Myocyte (in vitro differentiated cells): ENCODE results near the gene XG. TPM values are rescaled to one million over a fixed set of nuclear protein-coding genes. Genes with fewer than 3 reads are reported as not detected.
"Not testable (repeated sequence)": the region's sequence is repeated elsewhere in the genome, so short reads cannot be mapped to it uniquely, and the experiment has no call there.

Source experiments
- DNase-seq: peaks from one replicate; pipeline ENCODE4 v3.0.0-alpha.2; 2012; ENCODE audit warnings: low read depth
- total RNA-seq: library from RNA; depleted of rRNA; stranded (reverse); fragments of >200 nt; gene quantifications from 2 replicates; pipeline ENCODE4 v1.2.3, GENCODE V29; 2014

The XG gene
- total RNA-seq, 1 donor from 2014 or later: 0.27 TPM

- DNase-seq: not testable (repeated sequence)
These were observed 28.8 kb downstream of the XG start for GRCh38 chrX:2780472-2781225.

GRCh38 chrX:2781226-2781571 is 29.4 kb downstream of the XG start:
- no peak for DNase-seq

- DNase-seq: no peak
These were observed 29.9 kb downstream of the XG start for GRCh38 chrX:2781698-2782097.

DNA sequence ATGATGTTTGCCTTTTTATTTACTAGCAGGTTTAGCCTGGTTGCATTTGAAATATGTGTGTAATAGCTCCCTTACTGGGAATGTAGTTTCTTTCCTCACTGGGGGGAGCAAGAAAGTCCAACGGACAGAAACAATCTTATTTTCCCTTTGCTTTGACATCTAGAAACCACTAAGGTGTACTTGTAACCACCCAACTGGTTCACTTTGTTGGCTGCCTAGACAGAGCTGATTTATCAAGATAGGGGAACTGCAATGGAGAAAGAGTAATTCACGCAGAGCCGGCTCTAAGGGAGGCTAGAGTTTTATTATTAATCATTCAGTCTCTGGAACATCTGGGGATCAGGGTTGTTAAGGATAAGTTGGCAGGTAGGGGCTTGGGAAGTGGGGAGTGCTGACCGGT is 30.3 kb downstream of the XG start:
- no peak for DNase-seq

- no peak for DNase-seq
These were observed 30.9 kb downstream of the XG start for GRCh38 chrX:2782778-2783177.

DNA sequence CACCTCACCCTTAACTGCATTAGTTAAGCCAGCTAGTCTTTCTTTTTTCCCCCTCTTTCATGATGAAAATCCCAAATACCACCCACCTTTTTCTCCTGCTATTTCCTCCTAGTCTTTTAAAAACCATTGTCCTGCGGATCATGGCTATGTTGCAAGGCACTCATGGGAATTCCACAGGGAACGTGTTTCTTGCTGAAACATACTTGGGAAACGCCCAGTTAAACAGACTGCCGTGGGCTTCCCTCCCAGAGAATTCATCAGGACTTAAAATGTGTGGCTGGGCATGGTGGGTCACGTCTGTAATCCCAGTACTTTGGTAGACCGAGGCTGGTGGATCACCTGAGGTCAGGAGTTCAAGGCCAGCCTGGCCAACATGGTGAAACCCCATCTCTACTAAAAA is 32.2 kb downstream of the XG start:
- DNase-seq: no peak

DNA sequence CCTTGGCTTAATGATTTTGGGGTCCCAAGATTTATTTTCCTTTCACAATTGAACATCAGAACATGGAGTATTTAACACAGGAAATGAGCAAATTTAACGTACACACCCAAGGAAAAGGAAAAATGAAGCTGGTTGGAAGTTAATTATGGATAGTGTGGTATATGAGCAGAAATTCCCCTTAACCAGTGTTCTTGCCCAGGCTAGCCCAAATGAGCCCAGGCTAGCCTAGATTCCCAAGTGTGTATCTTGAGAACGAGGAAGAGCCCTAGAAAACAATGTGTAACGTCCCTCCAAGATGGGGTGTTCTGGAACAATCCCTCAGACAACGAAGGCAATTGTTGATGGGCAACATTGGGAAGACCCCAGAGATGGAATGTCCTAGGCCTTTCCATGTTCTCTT is 33.7 kb downstream of the XG start:
- no peak for DNase-seq

GRCh38 chrX:2788980-2789379 is 37.1 kb downstream of the XG start:
- DNase-seq: no peak

DNA sequence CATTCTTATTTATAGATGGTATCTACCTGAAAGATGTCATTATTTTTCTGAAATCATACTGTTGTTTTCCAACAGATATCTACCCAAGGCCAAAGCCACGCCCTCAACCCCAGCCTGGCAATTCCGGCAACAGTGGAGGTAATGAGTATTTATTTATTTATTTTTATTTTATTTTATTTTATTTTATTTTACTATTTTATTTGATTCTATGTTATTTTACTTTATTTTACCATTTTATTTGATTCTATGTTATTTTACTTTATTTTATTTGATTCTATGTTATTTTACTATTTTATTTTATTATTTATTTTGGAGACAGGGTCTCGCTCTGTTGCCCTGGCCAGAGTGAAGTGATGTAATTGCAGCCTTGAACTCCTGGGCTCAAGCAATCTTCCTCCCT is 37.7 kb downstream of the XG start:
- DNase-seq: no peak

DNA sequence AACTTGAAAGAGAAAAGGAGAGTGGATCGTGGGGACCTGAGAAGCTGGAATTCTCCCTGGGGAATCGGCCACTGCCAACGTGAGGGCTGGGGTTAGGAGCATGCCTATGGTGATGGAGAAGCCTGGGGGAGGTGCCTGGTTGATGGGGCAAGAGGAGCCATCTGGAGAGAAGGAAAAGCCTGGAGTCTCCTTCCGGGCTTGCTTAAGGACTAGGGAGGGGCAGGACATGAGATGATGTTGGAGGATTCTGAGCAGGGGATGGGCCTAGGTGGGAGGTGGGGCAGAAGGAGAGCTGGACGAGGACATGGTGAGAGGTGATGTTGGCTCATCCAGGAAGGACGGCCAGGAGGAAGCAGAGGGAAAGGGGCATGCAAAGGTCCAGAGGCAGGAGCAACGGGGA is 41.9 kb downstream of the XG start:
- no peak for DNase-seq

- no peak for DNase-seq
These were observed 42.5 kb downstream of the XG start for GRCh38 chrX:2794336-2794735.

DNA sequence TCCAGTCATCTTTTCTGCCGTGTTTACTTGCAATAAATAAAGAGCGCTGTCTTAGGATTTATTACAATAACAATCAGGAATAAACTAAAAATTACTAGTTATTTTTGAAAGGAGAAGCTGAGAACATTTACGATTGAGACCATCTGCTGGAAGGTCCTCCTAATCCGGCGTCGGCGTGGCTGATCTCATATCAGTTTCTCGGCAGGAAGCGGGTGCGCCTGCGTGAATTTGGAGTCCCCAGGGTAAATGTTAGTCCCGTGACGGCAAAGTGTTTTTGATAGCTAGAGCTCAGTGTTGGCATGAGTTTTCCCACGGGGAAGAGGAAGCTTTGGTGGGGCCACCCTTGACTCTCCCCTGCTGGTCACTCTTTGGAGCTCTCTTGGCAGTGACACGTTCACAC is 45.0 kb downstream of the XG start:
- not testable (repeated sequence) for DNase-seq

GRCh38 chrX:2799369-2799768 is 47.5 kb downstream of the XG start:
- DNase-seq: no peak

DNA sequence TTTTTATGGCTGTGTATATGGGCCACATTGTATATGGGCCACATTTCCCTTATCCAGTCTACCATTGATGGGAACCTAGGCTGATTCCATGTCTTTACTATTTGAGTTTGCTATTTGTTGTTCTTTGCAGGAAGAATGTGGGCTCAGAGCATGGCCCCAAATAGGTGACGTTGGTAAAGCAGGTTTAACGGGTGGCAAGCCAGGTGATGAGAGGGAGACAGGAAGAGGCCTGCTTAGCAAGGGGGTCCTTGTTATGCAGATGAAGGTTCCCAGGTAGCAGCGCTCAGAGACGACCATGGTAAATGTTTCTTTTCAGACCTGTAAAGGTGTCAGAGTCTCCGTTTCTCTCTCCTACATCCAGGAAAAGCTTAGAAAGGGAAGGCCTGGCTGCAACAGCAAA is 48.1 kb downstream of the XG start:
- not testable (repeated sequence) for DNase-seq

GRCh38 chrX:2801223-2801622 is 49.4 kb downstream of the XG start:
- no peak for DNase-seq

DNA sequence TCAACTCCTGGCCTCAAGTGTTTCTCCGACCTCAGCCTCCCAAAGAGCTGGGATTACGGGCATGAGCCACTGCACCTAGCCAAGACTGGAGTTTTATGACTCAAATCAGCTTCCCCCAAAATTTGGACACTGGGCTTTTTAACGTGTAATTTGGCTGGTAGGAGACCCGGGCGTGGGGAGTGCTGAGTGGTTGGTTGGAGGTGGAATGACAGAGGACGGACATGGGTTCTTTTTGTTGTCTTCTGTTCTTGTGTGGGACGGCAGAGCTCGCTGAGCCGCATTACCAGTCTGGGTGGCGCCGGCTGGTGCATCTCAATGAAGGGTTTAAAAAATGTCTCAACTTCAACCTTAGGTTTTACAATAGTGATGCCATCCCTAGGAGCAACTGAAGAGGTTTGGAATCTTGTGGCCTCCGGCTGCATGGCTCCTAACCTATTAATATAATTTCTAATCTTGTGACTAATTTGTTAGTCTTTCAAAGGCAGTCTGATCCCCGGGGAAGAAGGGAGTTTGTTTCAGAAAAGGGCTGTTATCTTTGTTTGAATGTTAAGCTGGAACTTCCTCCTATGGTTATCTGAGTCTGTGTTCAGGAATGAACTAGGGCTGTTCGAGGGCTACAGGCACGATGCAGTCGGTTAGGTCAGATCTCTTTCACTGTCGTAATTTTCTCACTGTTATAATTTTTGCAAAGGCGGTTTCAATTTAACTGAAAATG is 50.7 kb downstream of the XG start:
- DNase-seq: not testable (repeated sequence)

GRCh38 chrX:2803486-2803885 is 51.6 kb downstream of the XG start:
- DNase-seq: not testable (repeated sequence)

GRCh38 chrX:2804106-2804843 is 52.4 kb downstream of the XG start:
- DNase-seq: not testable (repeated sequence)

- DNase-seq: peak; percentile 76
These were observed 53.0 kb downstream of the XG start for GRCh38 chrX:2804858-2805257.

- no peak for DNase-seq
These were observed 59.4 kb downstream of the XG start for GRCh38 chrX:2811271-2811670.

DNA sequence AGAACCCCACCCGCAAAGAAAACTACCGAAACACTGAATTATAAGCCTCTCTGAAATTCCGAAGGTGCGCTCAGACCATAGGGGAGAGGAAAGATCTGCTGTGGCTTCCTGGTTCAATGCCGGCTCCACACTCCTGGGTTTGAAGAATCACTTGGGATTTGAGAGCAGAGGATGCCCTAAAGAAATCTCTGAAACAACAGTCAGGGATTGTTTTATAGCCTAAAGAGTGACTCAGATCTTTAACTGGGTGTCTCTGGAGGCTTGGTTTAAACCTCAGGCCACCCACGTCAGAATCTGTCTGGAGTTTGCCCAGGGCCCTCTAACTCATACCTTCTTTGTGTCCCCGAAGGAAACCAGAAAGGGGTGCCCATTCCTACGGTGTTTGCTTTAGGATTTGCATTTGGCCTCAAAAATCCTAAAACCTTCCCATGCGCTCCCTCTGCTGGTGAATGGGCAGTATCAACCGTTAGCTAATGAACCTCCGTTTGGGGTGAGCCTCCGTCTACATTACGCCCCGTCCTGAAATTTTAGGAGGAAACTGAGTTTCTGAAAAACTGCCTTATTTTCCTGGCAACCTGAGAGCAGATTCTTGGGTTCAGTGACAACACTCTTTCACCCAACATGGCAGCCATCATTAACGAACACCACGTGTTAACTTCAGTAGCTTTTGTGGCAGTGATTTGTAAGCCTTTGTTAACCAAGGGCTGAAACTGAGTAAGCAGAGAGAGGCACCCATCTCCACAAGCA is 60.5 kb downstream of the XG start:
- DNase-seq: peak; percentile 53

GRCh38 chrX:2817036-2817435 is 65.2 kb downstream of the XG start:
- no peak for DNase-seq
